Stimulated activated CD4-positive, alpha-beta T cell treated with anti-CD3 and anti-CD28 coated beads, Interleukin-12 subunit alpha, Interleukin-12 subunit beta, amount 100 ng/mL, for 24 hours (primary cell): ENCODE data around the gene C1orf87.

Experiments
- DNase-seq, 2 experiments: peaks; one replicate each; pipeline ENCODE4 v3.0.0-alpha.2; 2020; ENCODE audit warnings: low read depth in 2 of 2

C1orf87 gene

GRCh38 chr1:60073605-60074278 lies at the start of gene C1orf87:
Gene C1orf87 (minus strand): TSS chr1:60073770. CDS start chr1:60072643, 1,127 bp downstream.
- DNase-seq = no peak

GRCh38 chr1:60118085-60118484 lies 44.5 kb upstream of the C1orf87 start:
- DNase-seq = no peak

- DNase-seq = no peak
Measured at GRCh38 chr1:60114745-60115318, 41.3 kb upstream of the C1orf87 start.

- no peak for DNase-seq
Measured at GRCh38 chr1:60113596-60113995, 40.0 kb upstream of the C1orf87 start.

GRCh38 chr1:60113028-60113427 lies 39.5 kb upstream of the C1orf87 start:
- DNase-seq = no peak

- DNase-seq = no peak
Measured at GRCh38 chr1:60111716-60112115, 38.1 kb upstream of the C1orf87 start.

GRCh38 chr1:60111118-60111517 lies 37.5 kb upstream of the C1orf87 start:
- DNase-seq = no peak

GRCh38 chr1:60108196-60108595 lies 34.6 kb upstream of the C1orf87 start:
- no peak for DNase-seq

- DNase-seq = no peak
Measured at GRCh38 chr1:60103186-60103585, 29.6 kb upstream of the C1orf87 start.

GRCh38 chr1:60102267-60103061 lies 28.9 kb upstream of the C1orf87 start:
- no peak for DNase-seq

- DNase-seq = no peak
Measured at GRCh38 chr1:60101516-60101915, 27.9 kb upstream of the C1orf87 start.

- DNase-seq = no peak
Measured at GRCh38 chr1:60091195-60091715, 17.7 kb upstream of the C1orf87 start.

- DNase-seq = no peak
Measured at GRCh38 chr1:60090655-60091054, 17.1 kb upstream of the C1orf87 start.

GRCh38 chr1:60088620-60089155 lies 15.1 kb upstream of the C1orf87 start:
- no peak for DNase-seq

GRCh38 chr1:60087681-60088080 lies 14.1 kb upstream of the C1orf87 start:
- no peak for DNase-seq

- DNase-seq = no peak
Measured at GRCh38 chr1:60078182-60078581, 4.6 kb upstream of the C1orf87 start.

- DNase-seq = no peak
Measured at GRCh38 chr1:60071296-60071695, 2.3 kb downstream of the C1orf87 start.

- DNase-seq = no peak
Measured at GRCh38 chr1:60069691-60070090, 3.9 kb downstream of the C1orf87 start.

GRCh38 chr1:60068393-60069045 lies 5.1 kb downstream of the C1orf87 start:
- DNase-seq = no peak

- no peak for DNase-seq
Measured at GRCh38 chr1:60066001-60066400, 7.6 kb downstream of the C1orf87 start.

- no peak for DNase-seq
Measured at GRCh38 chr1:60065199-60065598, 8.4 kb downstream of the C1orf87 start.

- DNase-seq = no peak
Measured at GRCh38 chr1:60063561-60063960, 10.0 kb downstream of the C1orf87 start.
